HL-60/S4 (cell line): ENCODE measurements around the gene CFAP45.

Experiments used
- in situ Hi-C: fragments of 300-500 bp; cut with MboI; formaldehyde crosslinking; loops from 2 replicates; pipeline ENCODE4 v1.14.3; 2022; ENCODE audit warnings: low sequenced_read_pairs

The CFAP45 gene

DNA sequence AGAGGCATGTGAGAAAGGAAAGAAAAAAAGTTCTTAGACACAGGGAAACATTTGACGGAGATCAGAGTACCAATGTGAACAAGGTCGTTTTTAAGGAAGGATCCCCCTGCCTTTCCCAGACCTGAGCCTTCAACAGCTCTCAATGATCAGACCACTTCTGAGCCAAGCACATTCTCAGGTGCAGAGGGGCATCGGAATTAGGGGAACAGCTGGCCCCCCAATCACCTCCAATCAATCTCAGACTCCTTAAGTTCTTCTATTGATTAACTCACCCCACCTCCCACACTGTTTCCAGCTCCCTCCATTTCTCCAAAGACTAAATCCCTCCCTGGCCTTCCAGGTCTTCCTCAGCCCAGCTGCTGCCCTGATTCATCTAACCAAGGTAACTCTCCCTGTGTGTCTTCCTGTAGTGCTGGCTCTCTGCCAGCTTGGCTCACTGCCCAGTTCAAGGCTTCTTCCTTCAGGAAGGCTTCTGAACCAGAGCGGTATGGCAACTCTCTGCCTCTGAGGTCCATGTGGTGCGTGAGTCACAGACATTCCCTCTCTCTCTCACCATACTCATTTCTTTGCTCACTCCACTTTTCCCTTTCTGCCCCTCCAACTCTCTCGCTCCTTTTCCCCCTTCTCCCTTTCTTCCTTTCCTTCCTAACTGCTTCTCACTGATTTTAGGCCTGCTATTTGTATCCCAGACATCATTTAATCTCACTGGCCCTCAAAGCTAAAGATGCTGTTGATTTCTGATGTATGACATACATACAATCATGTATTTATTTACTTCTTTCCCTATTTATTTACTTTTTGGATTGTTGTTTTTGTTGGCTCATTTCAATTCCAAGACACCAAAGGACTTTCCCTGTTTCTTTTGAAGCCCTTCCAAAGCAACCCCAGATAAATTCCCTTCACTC is 18.1 kb downstream of the CFAP45 start:
- in situ Hi-C loops, result no loop called here

DNA sequence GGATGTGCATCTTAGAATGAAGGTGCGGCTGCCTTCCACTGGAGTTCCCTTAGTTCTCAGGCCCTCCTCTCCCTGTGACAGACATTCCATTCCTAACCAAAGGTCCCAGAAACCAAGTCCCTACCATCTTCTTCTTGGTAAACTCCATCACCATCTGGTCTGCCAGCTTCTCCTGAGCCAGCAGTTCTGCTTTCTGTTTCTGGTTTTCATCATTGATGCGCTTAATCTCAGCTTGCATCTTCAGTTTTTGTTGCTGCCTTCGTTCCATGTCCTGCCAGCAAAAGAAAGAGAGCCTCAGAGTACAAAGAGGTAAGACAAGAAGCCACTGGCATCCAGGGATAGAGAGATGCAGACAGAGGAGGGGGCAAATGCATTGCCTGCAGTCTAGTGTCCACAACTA is 19.5 kb downstream of the CFAP45 start:
- in situ Hi-C loops, result no loop called here

DNA sequence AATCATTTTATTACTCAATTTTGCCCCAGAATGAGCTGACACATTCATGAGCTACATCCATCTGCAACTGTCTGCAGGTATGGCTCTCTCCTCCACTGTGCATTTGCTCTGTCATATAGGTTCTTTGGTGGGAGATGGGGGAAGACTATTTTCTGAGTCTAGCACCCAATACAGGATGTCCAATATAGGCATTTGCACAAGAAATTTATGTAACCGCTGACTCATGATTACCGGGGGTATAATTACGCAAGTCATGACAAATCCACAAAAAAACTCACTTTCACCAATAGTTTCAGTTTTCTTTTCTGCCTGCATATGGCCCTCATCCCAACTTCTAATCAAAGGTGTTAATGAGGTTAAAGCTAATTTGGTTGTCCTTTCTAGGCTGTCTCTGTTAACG is 20.0 kb downstream of the CFAP45 start:
- in situ Hi-C loops, result no loop called here

DNA sequence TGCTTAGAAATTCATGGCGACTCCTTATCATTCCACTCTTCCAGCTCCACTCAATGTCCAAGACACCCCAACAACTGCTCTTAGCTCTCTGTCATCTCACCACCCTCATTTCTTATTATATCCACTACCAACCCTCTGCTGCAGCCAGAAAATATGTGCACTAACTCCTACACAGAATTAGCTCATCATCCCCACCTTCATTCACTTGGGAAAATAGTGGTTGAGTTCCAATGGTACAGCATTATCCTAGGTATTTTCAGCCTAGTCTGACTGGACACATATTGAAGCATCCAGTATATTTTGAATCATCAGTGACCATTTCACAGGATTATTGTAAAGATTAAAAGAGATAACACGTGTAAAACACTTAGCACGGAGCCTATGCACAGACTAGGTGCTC is 20.8 kb downstream of the CFAP45 start:
- in situ Hi-C loops, result no loop called here

DNA sequence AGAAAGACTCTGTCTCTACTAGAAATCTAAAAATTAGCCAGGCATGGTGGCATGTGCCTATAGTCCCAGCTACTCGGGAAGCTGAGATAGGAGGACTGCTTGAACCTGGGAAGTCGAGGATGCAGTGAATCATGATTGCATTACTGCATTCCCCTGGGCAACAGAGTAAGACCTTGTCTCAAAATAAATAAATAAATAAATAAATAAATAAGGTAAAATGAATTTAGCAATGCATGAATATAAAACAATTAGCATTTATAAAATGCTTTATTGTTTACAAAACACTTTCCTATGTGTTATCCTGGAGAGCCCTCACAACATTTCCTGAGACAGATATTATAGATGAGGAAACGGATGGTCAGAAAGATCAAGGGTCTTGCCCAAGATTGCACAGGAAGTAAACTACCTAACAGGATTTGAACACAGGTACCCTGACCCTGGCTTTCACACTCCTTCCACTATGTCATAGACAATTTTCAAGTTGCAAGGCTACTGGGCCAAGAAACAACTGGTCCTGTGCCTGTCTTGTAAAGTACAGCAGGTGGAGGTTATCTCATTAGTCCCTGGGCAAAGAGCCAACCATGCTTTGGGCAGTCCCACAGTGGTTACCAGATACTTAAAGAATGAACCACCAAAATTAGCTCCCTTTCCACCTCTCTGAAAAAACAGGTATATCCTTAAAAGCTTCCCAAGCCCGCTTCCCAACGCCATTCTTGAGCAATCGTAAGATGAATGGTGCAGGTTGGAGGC is 22.1 kb downstream of the CFAP45 start:
- in situ Hi-C loops, result no loop called here

DNA sequence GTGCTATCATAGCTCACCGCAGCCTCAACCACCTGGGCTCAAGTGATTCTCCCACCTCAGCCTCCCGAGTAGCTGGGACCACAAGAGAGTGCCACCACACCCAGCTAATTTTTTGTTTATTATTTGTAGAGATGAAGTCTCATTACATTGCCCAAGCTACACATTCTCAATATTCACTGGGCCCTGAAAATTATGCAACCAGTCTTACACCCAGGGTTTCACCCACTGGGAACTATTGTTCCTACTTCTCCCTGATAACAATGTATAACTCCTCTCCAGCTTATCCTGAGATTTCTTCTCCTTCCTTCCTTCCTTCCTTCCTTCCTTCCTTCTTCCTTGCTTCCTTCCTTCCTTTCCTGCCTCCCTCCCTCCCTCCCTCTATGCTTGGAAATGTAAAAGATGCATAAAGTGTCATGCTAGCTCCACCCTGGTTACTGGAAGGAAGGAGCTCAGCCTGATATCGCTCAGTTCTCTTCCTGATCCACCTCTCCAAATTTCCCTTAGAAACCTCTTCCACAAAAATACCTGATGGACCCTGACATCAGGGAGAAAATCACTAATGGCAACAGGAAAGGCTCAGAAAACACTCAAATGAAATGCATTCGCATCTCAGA is 26.3 kb downstream of the CFAP45 start:
- in situ Hi-C loops, result no loop called here

DNA sequence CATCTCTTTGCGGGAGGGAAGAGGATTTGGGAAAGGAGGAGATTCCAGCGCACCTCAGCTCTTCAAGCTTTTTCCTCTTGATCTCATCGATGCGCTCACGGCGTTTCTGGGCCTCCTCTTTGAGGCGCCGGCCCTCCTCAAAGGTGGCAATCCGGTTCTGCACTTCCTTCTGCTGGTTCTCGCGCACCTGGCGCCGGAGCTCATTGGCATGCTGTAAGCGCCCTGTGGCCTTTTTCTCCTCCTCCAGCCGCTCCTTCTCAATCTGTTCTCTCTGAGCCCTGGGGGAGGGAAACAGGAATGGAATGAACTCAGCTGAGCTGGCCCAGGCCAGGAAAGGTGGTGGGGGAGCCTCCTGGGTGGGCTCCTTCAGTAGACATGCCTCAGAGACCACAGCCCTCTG is 27.1 kb downstream of the CFAP45 start:
- in situ Hi-C loops, result no loop called here

DNA sequence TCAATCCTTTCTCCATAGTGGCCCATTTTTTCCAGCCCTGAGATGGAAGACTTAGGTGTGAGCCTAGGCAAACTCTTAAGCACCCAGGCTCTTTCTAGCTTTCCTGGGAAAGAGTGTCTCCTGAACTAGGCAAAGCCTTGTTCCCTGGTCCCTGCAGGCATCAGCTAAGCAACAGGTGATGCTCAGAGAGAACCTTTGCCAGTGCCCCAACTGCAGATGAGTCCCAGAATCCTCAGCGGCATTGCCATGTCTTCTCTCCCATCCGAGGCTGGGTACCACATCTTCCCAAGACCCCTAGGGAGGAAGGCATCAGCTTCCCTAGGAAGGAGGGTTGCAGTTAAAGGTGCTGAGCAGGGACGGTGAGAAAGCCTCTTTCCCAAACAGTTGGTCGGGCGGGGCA is 29.3 kb downstream of the CFAP45 start:
- in situ Hi-C loops, result no loop called here

DNA sequence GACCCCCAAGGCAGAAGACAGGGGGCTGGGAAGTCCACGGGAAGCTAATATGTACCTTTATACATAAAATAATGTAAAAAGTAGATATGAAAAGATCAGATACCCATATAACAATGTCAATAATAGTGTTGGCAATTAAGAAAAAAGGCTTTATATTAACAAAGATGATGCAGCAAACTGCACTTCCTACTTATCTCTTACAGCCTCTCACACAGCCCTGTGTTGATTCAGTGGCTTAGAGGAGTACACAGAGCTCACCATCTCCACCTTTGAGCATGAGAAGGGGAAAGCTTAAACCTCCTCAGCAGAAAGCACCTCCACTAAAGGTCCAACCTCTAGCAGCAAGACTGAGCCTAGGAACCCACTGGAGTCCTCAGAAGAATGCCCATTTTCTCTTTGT is 30.4 kb downstream of the CFAP45 start:
- in situ Hi-C loops, result no loop called here

DNA sequence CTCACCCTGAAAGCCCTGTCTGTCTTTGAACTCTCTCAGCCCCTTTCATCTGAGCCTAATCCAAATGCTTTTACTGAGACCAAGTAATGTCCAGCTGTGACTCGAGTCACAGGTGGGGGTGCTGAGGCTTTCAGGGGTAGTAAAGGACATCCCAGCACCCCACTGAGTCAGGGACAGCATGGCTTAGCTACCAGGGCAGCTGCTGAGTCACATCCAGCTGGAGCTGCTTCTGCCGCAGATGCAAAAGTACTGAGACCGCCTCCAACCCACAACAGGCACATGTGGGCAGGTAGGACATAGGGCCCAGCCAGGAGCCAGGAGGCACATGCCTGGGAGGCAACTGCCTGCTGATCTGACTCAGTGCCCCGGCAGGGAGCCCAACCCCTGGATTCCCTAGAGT is 30.8 kb downstream of the CFAP45 start:
- in situ Hi-C loops, result no loop called here

DNA sequence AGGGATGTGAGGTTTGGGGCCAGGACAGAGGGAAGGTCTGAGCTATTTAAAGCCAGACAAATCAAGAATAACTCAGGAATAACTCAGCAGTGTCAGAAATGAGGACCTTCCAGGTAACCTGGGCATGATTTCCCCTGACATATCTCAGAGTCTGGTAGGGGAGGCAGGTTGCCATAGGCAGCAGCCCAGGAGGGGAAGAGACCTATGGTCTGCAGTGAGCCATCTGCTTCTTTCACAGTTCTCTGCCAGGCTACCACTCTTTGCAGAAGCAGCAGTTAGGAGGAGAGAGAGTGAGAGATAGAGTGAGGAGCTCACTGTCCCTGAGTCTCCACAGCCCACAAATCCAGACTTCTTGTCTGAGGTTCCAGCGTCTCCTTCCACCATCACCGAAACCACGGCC is 31.2 kb downstream of the CFAP45 start:
- in situ Hi-C loops, result no loop called here

DNA sequence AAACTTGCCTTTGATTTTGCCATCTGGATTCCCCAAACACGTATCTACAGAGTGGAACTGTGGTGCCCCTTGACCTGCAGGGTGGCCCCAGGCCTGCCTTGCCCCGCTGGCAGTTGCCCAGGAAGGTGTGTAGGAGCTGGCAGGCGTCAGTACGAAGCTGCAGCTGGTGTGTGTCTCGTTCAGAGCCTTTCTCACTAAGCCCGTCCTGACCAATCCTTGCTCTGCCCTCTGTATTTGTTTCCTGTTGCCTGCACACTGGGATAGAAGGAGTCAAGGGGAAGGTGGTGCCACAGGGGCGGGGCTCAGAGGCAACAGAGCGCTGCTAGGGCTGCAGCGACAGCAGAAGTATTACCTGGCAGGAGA is 32.3 kb downstream of the CFAP45 start:
- in situ Hi-C loops, result no loop called here

DNA sequence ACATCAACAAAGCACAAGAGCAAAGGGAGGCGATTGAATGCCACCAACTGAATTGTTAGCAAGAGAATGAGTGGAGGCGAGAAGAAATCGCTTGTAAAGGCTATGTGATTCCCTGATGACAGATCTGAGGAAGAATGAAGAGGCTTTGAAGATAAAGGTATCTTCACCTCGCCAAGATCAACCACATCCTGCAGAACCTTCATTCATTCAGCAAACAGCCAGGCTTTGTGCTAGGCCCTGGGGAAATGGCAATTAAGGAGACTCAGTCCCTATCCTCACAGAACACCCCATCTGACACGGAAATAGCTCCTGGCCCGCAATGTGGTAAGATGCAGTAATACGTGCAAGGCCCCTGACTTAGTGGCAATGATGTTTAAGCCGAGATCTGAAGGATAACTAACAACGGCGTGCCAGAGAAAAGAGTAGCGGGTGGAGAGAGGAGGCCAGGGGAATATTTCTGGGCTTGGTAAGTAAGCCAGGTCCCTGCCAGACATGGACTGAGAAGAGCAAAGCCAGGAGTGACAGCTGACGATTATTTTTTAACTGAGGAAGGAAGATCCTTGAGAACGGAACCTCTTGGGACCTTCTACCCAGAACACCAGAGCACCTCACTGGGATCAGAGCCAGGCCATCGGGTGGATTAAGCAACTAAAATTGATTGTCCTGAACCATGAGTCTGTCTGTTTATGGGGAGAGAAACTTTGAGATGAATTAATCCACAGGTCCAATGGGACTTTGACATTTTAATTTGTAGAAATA is 32.9 kb downstream of the CFAP45 start:
- in situ Hi-C loops, result no loop called here

DNA sequence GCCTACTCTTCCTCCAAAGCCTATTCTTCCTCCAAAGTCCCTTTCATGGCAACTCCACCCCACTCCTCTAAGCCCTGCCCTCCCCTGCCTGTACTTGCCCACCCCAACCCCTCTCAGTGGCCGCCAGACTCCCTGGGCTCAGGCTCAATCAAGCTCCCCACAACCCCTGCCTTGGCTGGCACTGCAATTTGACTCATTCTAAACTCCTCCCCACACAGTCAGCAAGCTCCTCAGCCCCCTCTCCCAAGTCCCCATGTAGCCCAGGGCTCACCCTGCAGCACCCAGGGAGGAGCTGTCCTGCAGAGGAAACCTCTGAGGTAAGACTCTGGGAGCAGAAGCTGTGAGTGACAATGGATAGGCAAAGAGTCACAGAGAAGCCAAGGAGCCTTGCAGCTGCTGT is 33.9 kb downstream of the CFAP45 start:
- in situ Hi-C loops, result no loop called here

DNA sequence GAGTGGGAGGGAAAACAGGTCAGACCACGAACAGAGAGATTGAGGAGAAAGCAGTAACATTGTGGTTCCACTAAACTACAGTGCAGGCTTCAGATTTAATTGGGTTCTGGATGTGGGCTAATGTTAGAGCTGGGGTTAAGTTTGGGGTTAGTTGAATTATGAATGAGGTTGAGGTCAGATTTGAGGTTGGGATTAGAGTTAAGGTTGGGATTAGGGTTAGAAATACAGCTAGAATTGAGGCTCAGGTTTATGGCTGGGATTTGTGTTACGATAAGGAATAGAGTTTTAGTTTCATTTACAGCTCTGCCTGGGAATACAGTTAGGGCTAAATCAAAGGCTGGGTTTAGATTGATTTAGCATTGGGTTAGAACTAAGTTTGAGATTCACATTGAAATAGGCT is 35.7 kb downstream of the CFAP45 start:
- in situ Hi-C loops, result no loop called here

DNA sequence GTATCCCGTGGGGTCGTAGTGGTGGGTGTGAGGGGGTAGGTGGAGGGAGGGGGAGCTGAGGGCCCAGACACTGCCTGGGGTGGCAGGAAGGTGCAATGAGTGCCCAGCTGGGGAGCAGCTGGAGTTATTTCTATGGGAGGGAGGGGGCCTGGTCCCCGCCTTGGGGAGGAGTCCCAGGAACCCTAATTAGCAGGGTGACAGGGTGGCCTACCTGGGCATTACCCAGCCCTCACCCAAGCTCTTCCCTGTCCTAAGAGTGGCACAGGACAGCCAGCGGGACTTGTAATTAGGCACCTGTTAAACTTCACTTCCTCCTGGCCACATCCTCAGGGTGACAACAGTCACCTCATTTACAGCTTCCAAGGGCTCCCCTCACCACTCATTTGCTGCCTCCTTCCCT is 37.4 kb downstream of the CFAP45 start, which contains the start of gene VSIG8:
TSS of gene VSIG8 (minus strand) at position 101 of the 400 bp plus-strand sequence. CDS start 136 bp downstream, outside the sequence.
- in situ Hi-C loops, result no loop called here

DNA sequence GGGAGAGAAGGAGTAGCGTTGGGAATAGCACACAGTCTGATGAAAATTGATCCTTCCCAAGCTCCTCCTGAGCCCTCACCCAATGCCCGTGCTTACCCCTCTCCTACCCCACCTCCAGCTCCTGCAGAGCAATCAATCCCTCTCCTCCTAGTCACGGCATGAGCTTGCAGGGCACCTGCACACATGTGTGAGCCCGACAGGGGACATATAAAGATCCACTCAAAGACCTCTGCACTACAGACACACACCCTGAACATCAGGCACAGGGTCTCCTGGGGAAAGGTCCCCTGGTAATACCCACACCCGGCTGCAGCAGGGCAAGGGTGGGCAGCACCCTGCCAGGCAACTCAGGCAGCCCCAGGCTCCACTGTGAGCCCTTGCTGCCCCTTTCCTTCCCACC is 37.9 kb downstream of the CFAP45 start:
- in situ Hi-C loops, result no loop called here

DNA sequence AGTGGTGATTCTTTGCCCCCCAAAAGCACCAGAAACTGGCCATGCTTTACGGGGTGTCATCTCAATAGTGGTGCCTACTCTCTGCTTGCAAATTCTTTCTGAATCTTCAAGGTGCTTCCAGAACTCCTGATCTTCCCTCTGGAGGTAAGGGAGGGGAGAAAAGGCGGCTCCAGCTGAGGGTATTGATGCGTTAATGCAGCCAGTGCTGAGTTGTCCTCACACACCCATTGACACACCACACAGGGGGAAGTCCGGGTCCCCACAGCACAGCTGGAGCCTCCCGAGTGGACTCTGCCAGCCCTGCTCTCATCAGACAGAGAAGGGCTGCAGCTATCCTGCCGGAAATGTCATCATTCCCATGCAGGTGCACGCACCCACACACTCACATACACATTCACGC is 38.7 kb downstream of the CFAP45 start:
- in situ Hi-C loops, result no loop called here

DNA sequence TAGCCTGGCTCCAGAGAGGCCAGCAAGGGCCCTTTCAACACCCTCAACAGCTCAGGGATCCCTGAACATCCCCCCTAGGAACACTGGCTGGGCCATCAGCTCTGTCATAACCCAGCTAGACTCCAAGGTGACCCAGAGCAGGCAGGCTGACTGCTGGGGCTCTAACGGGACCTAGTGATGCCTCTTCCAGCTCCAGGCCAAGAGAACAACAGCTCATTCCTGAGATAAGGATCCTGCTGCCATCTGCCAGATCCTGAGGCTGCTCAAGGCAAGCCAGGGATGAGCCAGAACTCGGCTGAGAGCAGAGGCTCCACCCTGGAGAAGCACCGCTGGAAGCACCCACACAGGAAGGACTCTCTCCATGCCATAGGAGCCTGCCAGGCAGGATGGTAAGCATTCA is 39.5 kb downstream of the CFAP45 start:
- in situ Hi-C loops, result no loop called here

DNA sequence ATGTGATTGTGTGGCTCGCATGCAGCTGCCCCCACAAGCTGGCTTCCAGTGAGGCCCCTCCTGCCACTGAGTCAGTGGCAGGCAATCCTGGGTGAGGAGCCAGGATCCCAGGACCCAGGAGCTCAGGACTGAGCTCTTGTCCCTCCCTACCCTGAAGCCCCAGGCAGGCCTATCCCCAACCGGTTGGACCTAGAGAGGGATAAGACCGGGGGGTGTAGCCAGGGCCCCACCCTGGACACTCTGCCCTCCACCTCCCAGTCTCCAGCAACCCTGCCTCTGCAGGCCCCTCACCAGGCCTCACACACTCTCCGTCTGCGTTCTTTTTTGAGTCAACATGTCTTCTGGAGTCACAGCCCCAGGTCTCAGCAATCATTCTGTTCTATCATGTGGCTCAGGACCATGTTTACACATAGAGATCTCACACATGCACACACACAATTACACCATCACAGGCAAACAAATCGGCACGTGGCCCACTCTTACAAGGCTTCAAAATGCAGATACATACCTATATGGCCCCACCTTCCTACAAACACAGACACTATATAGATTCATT is 40.1 kb downstream of the CFAP45 start:
- in situ Hi-C loops, result no loop called here

DNA sequence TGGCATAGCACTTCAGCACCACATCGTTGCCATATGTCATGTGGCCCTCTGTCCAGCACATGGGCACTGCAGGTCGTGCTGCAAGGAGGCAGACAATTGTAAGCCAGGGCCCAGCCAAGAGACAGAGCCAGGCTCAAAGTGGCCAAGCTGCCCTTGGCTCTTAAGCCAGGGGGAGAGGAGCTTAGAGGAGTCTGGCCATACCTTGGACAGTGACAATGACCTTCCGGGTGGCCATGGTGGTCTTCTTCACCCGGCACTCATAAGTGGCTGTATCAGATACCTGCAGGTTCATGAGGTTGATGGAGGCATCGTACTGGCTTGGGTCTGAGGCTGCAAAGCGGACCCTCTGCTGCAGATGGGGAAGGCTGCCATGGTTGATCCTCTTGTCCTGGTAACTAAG is 42.1 kb downstream of the CFAP45 start:
- in situ Hi-C loops, result no loop called here
